Endothelial cell of umbilical vein (primary cell): ENCODE results near the gene SLC25A21.

ENCODE experiments used
- CTCF ChIP-seq, 2 donors: IDR thresholded peaks; 1 replicate in 1 of 2; 2 replicates in 1 of 2; pipeline ENCODE4 v1.5.1; 2011; ENCODE audit warnings: low read length in 2 of 2, mild to moderate bottlenecking in 2 of 2, moderate library complexity in 2 of 2, control low read depth in 1 of 2, inconsistent platforms in 1 of 2, low read depth in 1 of 2; ENCODE audit not compliant: insufficient read depth in 1 of 2; ENCODE audit errors: extremely low read depth in 1 of 2
- EZH2 ChIP-seq: IDR thresholded peaks from 2 replicates; pipeline ENCODE4 v1.6.1; 2012; ENCODE audit warnings: borderline replicate concordance, low read depth, mild to moderate bottlenecking, moderate library complexity, low read length, inconsistent platforms; ENCODE audit not compliant: severe bottlenecking
- FOS ChIP-seq: IDR thresholded peaks from 2 replicates; pipeline ENCODE4 v1.6.1; 2011; ENCODE audit warnings: mild to moderate bottlenecking, low read length, moderate library complexity, borderline replicate concordance; ENCODE audit not compliant: insufficient read depth
- GATA2 ChIP-seq: IDR thresholded peaks from 2 replicates; pipeline ENCODE4 v1.7.0; 2011; ENCODE audit warnings: low read depth, mild to moderate bottlenecking, moderate library complexity, mixed read lengths, low read length; ENCODE audit not compliant: insufficient read length, insufficient read depth
- JUN ChIP-seq: IDR thresholded peaks from 2 replicates; pipeline ENCODE4 v1.6.1; 2011; ENCODE audit warnings: borderline replicate concordance, low read depth; ENCODE audit not compliant: insufficient read length, insufficient read depth
- MAX ChIP-seq: IDR thresholded peaks from 2 replicates; pipeline ENCODE4 v1.6.1; 2011; ENCODE audit not compliant: insufficient read depth, insufficient read length
- MYC ChIP-seq: IDR thresholded peaks from one replicate; pipeline ENCODE4 v1.6.1; 2011; ENCODE audit warnings: mild to moderate bottlenecking, low read depth, low read length
- POLR2A ChIP-seq: IDR thresholded peaks from 2 replicates; pipeline ENCODE4 v1.6.1; 2012; ENCODE audit warnings: low read depth, mild to moderate bottlenecking, control low read depth, low read length
- POLR2AphosphoS5 ChIP-seq: IDR thresholded peaks from 2 replicates; pipeline ENCODE4 v1.6.1; 2012; ENCODE audit warnings: low read depth, mild to moderate bottlenecking, control low read depth, low read length, moderate library complexity; ENCODE audit not compliant: insufficient read depth

- no peak for TF ChIP-seq POLR2A
- no peak for TF ChIP-seq CTCF (IDR thresholded peaks at IDR 0.05; ENCODE audit: extremely low read depth in 1 of 2, insufficient read depth in 1 of 2, low read depth in 1 of 2, low read length in 2 of 2)
- no peak for TF ChIP-seq MYC
- no peak for TF ChIP-seq POLR2AphosphoS5
- TF ChIP-seq EZH2, result no peak
- TF ChIP-seq MAX, result no peak
- no peak for TF ChIP-seq JUN
- no peak for TF ChIP-seq FOS
- TF ChIP-seq GATA2, result no peak
Measured at GRCh38 chr14:37083599-37083998, 88.8 kb downstream of the SLC25A21 start.
